ENCODE measurements around the gene CRTC1.
"Not testable (repeated sequence)": the region's sequence is repeated elsewhere in the genome, so short reads cannot be mapped to it uniquely, and the experiment has no call there.

The CRTC1 gene

GRCh38 chr19:18733196-18733647 is 49.7 kb downstream of the CRTC1 start:
- no peak for DNase-seq

DNA sequence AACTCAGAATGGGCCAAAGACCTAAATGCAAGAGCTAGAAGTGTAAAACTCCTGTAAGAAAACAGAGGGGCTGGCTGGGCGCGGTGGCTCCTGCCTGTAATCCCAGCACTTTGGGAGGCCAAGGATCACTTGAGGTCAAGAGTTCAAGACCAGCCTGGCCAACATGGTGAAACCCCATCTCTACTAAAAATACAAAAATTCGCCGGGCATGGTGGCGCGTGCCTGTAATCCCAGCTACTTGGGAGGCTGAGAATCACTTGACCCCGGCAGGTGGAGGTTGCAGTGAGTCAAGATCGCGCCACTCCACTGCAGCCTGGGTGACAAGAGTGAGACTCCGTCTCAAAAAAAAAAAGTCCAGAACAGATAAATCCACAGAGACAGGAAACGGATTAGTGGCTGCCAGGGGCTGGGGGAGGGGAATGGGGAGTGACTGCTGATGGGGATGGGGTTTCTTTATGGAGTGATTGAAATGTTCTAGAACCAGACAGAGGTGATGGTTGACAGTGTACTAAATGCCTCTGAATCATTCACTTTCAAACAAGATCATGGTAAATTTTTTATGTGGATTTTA is 50.4 kb downstream of the CRTC1 start:
- not testable (repeated sequence) for DNase-seq

- DNase-seq: no peak
Observed at GRCh38 chr19:18735324-18735723, 51.8 kb downstream of the CRTC1 start.

- DNase-seq: no peak
Observed at GRCh38 chr19:18735752-18736151, 52.3 kb downstream of the CRTC1 start.

DNA sequence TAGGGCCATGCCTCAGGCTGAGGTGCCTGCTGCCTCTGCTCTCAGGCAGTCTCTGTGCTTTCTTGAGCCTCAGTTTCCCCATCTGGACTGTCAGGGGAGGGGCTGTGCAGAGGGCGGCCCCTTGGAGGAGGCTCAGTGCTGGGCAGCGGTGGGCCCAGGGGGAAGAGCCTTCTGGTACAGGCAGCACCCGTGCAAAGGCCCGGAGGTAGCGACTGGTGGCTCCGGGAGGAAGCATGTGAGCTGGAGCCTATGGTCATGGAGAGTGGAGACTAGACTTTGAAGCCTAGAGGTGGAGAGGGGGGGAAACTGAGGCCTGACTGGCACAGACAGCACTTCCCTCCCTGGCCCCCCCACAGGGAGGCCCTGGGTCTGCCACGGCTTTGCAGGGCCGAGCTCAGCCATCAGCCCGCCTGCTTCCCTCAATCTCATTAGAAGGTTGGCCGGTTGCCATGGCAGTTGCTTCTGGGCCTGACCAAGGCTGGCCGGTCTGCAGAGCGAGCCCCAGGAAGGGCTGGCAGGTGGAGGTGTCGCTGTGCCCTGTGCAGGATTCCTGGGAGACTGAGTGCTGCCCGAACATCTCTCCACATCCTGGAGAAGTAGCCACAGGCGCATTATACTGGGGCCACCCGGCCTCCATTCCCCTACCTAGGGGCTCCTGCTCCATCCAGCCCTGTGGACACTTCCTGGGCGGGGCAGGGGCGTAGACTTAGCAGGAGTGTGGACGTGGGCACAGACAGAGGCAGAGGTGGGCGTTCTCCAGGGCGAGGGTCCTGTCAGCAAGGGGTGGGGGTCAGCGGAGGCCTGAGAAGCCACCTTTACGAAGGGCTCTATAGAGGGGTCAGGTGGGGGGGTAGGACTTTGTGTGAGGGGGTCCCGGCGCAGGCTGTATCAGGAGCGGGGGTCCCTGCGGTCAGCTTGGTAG is 53.2 kb downstream of the CRTC1 start:
- DNase-seq: no peak

DNA sequence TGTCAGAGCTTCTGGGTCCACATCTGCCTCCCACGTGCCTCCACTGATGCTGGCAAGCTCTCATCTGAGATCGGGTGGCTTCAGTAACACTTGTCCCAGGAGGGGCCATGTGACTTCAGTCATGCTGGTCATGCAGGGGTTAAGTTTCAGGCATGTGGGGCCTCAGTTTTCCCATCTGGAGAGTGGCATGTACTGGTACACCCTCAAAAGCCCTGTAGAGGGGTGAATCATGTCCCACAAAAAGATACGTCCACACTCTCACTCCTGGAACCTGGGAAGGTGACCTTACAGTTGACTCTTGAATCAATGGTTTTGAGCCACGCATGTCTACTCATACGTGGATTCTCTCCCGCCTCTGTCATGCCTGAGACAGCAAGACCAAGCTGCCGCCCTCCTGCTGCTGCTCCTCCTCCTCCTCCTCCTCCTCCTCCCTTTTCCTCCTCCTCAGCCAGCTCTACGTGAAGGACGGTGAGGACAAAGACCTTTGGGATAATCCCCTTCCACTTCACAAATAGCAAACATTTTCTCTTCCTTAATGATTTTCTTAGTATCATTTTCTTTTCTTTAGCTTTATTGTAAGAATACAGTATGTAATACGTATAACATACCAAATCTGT is 54.0 kb downstream of the CRTC1 start:
- no peak for DNase-seq

DNA sequence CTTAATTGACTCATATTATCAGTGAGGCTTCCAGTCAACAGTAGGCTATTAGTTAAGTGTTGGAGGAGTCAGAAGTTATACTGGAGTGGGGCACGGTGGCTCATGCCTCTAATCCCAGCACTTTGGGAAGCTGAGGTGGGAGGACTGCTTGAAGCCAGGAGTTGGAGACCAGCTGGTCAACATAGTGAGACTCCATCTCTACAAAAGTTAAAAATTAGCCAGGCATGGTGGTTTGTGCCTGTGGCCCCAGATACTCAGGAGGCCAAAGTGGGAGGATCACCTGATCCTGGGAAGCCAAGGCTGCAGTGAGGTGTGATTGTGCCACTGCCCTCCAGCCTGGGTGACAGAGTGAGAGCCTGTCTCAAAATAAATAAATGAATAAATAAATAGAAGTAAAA is 54.5 kb downstream of the CRTC1 start:
- no peak for DNase-seq

DNA sequence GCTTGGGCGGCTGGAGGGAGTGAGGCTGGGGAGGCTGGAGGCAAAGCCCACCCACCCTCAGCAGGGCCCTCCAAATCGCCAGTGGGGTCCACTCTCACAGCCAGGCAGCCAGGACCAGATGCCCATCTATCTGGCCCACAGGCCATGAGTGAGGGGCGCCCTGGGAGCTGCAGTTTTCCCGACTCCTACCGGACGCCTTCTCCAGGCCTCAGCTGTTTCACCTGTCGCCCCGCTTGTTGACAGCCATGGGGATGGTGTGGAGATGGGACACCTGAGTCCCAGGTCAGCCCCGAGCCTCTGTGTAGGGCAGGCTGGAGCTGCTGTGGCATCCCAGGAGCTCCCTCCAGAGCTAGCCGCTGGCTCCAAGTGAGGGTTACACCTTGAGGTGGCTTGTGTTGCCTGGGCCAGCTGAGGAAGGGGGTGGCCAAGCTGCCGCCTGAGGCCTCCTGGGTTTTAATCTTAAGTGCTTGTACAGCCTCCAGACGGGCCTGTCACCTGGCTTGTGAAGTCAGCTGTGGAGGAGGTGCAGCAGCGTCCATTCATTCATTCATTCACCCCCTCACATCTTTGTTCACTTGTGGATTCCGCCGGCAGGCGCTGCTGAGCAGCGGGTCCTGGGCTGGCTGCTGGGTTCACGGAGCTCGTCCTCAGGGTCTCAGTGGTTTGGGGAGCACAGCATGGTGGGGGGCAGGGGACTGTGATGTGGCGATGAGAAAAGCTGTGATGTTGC is 55.6 kb downstream of the CRTC1 start:
- no peak for DNase-seq

- DNase-seq: no peak
Observed at GRCh38 chr19:18741124-18742121, 57.9 kb downstream of the CRTC1 start.

DNA sequence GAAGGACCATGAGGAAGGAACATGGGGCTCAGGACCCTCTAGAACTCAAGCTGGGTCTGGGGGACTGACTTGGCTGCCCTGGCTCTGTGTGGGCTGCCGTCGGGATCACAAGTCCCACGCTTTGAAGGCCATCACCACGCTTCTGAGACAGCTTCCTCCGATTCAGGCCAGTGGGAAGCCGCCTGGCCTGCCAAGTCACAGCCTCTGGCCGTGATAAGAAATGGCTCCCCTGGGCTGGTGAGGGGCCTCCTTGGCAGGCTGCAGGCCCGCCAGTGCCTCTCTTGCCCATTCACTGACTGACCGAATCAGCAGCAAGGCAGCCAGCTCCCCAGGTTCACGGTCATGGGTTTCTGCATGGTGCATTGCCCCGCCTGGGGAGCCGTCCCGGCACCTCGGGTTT is 58.8 kb downstream of the CRTC1 start:
- no peak for DNase-seq

GRCh38 chr19:18742838-18743783 is 59.6 kb downstream of the CRTC1 start:
- no peak for DNase-seq

DNA sequence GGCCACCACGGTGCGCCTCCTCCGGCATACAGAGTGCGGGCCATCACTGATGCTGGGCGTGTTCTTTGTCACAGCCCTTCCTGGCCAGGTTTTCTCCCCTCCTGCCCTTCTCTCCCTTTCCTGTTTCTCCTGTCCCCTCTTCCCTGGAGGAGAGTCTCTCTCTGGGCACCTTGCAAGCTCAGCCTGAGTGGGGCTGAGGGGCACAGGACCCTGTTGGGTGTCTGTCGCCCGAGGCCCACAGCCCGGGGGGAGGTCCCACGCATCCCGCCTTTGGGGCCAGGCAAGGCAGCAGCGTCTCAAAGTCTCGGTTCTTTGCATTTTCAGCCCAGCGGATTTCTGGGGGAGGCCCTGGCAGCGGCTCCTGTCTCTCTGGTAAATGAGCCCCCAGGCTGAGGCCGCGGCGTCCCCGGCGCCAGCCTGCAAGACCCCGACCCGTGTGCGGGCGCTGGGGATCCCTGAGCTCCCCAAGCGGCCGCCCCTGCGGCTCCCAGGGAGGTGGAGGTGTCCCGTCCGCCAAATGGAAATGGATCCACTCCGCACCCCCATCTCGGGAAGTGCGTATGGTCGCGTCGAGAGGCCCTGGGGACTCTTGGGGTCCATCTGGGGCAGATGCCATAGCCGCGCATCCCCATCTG is 60.4 kb downstream of the CRTC1 start:
- DNase-seq: no peak

- DNase-seq: no peak
Observed at GRCh38 chr19:18745012-18745735, 61.7 kb downstream of the CRTC1 start.

DNA sequence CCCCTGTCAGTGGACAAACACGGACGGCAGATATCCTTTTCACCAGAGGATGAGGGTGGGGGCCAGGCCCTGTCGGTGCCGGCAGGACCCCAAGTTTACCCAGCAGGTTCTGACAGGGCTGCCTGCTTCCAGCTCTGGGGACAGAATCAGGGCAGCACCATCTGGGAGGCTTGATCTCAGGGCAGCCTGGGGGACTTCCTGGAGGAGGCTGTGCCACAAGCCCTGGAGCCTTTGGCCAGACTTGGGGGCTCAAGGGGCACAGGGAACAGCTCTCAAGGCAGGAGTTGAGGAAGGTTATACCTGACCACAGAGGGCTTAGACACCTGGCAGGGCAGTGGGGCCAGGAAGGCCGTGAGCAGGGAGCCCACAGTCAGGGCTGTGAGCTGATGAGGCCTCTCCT is 62.5 kb downstream of the CRTC1 start:
- DNase-seq: no peak

DNA sequence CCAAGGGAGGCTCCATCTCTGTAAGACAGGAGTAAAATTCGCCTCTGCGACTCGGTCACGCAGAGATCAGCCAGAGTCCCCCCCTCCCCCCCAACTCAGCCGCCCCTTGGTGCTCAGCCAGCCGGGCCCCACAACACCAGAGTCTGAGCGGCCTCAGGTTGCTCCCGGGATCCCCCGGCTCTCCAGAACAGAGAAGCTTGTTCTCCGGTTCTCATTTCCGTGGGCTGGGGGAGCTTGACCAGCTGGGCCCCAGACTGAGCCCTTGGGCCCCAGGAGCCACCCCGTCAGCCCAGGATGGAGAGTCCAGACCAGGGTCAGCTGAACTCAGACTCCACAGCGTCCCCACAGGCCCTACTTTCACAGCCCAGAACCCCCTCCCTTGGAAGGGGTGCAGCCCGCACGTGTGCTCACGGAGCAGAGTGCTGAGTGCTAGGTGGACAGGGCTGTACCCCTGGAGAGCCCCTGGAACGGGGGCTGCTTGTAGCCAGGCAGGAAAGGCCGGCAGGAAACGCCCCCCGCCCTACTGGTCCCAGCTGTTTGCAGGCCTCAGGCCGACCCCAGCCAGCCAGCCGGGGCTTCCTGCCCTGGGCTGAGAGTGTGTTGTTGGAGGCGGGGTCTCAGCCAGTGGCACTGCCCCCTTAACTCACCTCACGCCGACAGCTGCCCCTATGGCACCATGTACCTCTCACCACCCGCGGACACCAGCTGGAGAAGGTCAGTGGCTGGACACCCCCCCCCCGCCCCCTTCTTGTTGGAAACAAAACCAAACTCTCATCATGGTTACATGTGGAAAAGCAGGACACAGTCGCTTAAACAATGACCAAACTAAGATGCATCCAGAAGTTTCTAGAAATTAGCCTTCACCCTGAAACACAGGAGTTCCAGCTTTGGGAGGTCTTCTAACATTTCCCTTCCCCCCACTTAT is 63.2 kb downstream of the CRTC1 start:
- DNase-seq: no peak

DNA sequence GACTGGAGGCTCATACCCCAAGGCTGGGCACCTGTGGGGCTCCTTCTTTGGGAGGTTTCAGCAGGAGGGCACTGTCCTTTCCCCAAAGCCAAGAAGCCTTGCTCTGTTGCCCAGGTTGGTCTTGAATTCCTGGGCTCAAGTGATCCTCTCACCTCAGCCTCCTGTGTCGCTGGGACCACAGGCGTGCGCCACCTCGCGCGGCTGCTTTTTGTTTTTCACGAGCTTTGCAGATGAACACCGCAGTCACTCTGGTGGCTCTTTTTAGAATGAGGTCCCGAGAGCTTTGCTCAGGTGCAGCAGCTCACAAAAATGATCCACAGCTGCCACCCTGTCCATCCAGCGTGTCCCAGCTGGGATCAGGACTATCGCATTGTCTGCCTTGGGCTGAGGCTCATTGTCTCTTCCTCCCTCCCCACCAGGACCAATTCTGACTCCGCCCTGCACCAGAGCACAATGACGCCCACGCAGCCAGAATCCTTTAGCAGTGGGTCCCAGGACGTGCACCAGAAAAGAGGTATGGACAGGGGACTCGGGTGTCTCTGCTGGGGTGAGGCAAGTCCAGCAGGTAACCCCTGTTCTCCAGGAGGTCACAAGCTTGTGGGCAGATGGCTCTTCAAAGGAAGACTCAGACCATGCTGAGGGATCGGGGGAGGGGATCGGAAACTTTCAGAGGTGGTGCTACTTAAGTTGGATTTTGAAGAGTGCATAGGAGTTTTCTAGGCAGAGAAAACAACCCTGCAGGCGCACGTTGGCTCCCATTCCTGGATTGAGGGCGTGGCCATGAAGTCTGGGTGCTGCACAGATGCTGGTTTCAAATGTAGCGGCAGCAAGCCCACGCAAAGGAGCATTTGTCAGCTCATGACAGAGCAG is 66.1 kb downstream of the CRTC1 start:
- no peak for DNase-seq

DNA sequence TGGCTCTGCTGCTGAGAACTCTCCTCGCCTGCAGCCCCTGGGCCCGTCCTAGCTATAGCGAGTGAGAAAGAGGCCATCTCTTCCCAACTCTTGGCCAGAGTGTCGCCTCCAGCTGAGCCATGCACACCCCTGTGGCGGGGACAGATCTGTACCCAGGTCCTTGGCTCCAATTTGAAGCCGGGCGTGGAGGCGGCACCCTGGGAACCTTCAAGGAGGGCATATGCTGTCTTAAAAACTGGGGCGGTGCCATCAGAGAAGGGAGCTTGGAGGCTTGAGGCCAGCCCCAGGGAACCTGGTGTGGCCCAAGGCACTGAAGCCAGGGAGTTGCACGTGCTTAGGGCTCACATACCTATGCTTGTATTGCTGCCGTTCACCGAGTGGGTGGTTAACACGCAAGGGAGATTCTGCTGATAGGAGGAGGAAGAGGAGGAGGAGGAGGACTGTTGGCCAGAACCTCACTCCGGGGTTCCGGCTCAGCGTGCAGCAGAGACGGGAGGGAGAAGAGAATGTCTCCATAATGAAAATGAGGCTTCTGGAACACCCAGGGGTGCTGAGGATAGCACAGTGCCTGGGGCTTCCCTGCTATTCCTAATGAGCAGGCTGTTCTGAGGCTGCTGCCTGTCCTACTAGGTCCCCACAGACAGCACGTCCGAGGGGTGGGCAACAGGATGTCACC is 67.0 kb downstream of the CRTC1 start:
- no peak for DNase-seq
